NCI-H1105 treated with DMSO at 0.1 percent for 48 hours (cell line): ENCODE data around the gene SOX8.

ENCODE experiments used
- DNase-seq: peaks from one replicate; lab custom pipeline; 2025; lab: John Stamatoyannopoulos, UW

SOX8 gene

GRCh38 chr16:988471-989353 is 7.1 kb downstream of the SOX8 start:
- no peak for DNase-seq

GRCh38 chr16:989354-989814 is 7.8 kb downstream of the SOX8 start:
- no peak for DNase-seq

GRCh38 chr16:990516-991291 is 9.1 kb downstream of the SOX8 start:
- no peak for DNase-seq

- DNase-seq = no peak
Observed at GRCh38 chr16:991345-991744, 9.8 kb downstream of the SOX8 start.

GRCh38 chr16:991773-992172 is 10.2 kb downstream of the SOX8 start:
- no peak for DNase-seq

- DNase-seq = no peak
Observed at GRCh38 chr16:993731-994130, 12.2 kb downstream of the SOX8 start.

- DNase-seq = no peak
Observed at GRCh38 chr16:995087-995486, 13.5 kb downstream of the SOX8 start.

- no peak for DNase-seq
Observed at GRCh38 chr16:995783-996182, 14.2 kb downstream of the SOX8 start.

- DNase-seq = no peak
Observed at GRCh38 chr16:996681-997080, 15.1 kb downstream of the SOX8 start.

GRCh38 chr16:997440-998051 is 16.0 kb downstream of the SOX8 start:
- no peak for DNase-seq

- no peak for DNase-seq
Observed at GRCh38 chr16:998211-998610, 16.6 kb downstream of the SOX8 start.

GRCh38 chr16:998615-999014 is 17.0 kb downstream of the SOX8 start:
- DNase-seq = no peak

- DNase-seq = no peak
Observed at GRCh38 chr16:999677-1000076, 18.1 kb downstream of the SOX8 start.

- no peak for DNase-seq
Observed at GRCh38 chr16:1000608-1001007, 19.0 kb downstream of the SOX8 start.

GRCh38 chr16:1001096-1001495 is 19.5 kb downstream of the SOX8 start:
- DNase-seq = no peak

GRCh38 chr16:1002399-1003166 is 21.0 kb downstream of the SOX8 start:
- no peak for DNase-seq

- no peak for DNase-seq
Observed at GRCh38 chr16:1003391-1004347, 22.1 kb downstream of the SOX8 start.

GRCh38 chr16:1005286-1005685 is 23.7 kb downstream of the SOX8 start:
- DNase-seq = no peak

GRCh38 chr16:1006781-1007180 is 25.2 kb downstream of the SOX8 start:
- no peak for DNase-seq

- DNase-seq = no peak
Observed at GRCh38 chr16:1007284-1007850, 25.8 kb downstream of the SOX8 start.
